ENCODE measurements around the gene SLC1A6.
"Not testable (repeated sequence)": the region's sequence is repeated elsewhere in the genome, so short reads cannot be mapped to it uniquely, and the experiment has no call there.

The SLC1A6 gene

GRCh38 chr19:14979476-14980255 is at the start of gene SLC1A6:
TSS of gene SLC1A6 (minus strand) at chr19:14979864. CDS start at chr19:14972910, 6,954 bp downstream.
- no peak for DNase-seq

GRCh38 chr19:15028490-15028889 is 48.8 kb upstream of the SLC1A6 start:
- DNase-seq, result no peak

- DNase-seq, result no peak
Measured at GRCh38 chr19:15025217-15025616, 45.6 kb upstream of the SLC1A6 start.

GRCh38 chr19:15022752-15023151 is 43.1 kb upstream of the SLC1A6 start:
- DNase-seq, result no peak

- no peak for DNase-seq
Measured at GRCh38 chr19:15021286-15022007, 41.8 kb upstream of the SLC1A6 start.

- not testable (repeated sequence) for DNase-seq
Measured at GRCh38 chr19:15018836-15019235, 39.2 kb upstream of the SLC1A6 start.

GRCh38 chr19:15015946-15016542 is 36.4 kb upstream of the SLC1A6 start:
- no peak for DNase-seq

GRCh38 chr19:15014579-15014978 is 34.9 kb upstream of the SLC1A6 start:
- DNase-seq, result no peak

GRCh38 chr19:15010501-15011300 is 31.0 kb upstream of the SLC1A6 start:
- no peak for DNase-seq

- no peak for DNase-seq
Measured at GRCh38 chr19:15008308-15008707, 28.6 kb upstream of the SLC1A6 start.

GRCh38 chr19:14997981-14998380 is 18.3 kb upstream of the SLC1A6 start:
- DNase-seq, result no peak

- no peak for DNase-seq
Measured at GRCh38 chr19:14992780-14993179, 13.1 kb upstream of the SLC1A6 start.

- no peak for DNase-seq
Measured at GRCh38 chr19:14985133-14985532, 5.5 kb upstream of the SLC1A6 start.

- no peak for DNase-seq
Measured at GRCh38 chr19:14978161-14978776, 1.4 kb downstream of the SLC1A6 start.

GRCh38 chr19:14977128-14977527 is 2.5 kb downstream of the SLC1A6 start:
- DNase-seq, result no peak

GRCh38 chr19:14974488-14974887 is 5.2 kb downstream of the SLC1A6 start:
- DNase-seq, result no peak

- peak; percentile 1 for DNase-seq
Measured at GRCh38 chr19:14972676-14973075, 7.0 kb downstream of the SLC1A6 start.

- DNase-seq, result no peak
Measured at GRCh38 chr19:14971474-14971873, 8.2 kb downstream of the SLC1A6 start.

- no peak for DNase-seq
Measured at GRCh38 chr19:14968247-14968646, 11.4 kb downstream of the SLC1A6 start.

- no peak for DNase-seq
Measured at GRCh38 chr19:14961956-14962685, 17.5 kb downstream of the SLC1A6 start.

GRCh38 chr19:14959263-14959662 is 20.4 kb downstream of the SLC1A6 start:
- DNase-seq, result no peak

- DNase-seq, result no peak
Measured at GRCh38 chr19:14957464-14957863, 22.2 kb downstream of the SLC1A6 start.

Data from DMS 273 treated with DMSO at 0.1 percent for 48 hours (cell line).